ENCODE data around the gene GEN1.

GEN1 gene

DNA sequence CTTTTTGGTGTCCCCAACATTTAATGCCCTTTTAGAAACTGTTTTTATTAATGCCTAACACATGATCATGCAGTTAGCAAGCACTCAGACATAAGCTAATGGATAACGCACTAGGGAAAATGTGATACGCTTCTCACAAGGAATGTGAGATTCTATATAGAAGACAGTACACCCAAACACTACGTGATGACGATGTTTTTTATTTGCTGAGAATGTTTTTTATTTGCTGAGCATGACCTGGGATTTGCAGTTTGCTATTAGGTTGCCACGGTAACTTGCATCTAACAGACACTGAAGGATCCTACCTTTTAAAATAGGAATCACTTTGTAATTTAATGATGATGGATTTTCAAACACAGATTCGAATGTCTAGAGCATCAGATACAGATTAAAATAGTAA is 5.2 kb upstream of the GEN1 start:
- Histone ChIP-seq H4K91ac (ENCODE audit: low read length) (no peak overlapping the region), H3K4me2 (ENCODE audit: low read length, poor library complexity, severe bottlenecking) (no peak overlapping the region), H3K27me3 (ENCODE audit: control insufficient read depth in 1 of 2, insufficient read depth in 1 of 2, low read length in 2 of 2) (no peaks in the 10 kb centered on the region), H2BK15ac (ENCODE audit: low read depth, poor library complexity, severe bottlenecking) (no peak overlapping the region), H3K9ac (ENCODE audit: low read length) (no peak overlapping the region), H2BK120ac (ENCODE audit: low read depth, low read length) (no peak overlapping the region), H3K36me3 (ENCODE audit: control insufficient read depth in 1 of 2, insufficient read depth in 2 of 2, low read depth in 1 of 2, low read length in 2 of 2) (peaks cover 0 to 20% of the 10 kb centered on the region in 2 experiments), H4K8ac (ENCODE audit: low read length) (no peak overlapping the region), H2BK12ac (ENCODE audit: low read length in 2 of 2) (no peak overlapping the region), H3K14ac (ENCODE audit: low read length in 2 of 2) (no peak overlapping the region), H3K27ac (ENCODE audit: low read length, poor library complexity, severe bottlenecking) (no peak overlapping the region), H3K23ac (ENCODE audit: low read length in 2 of 2) (no peak overlapping the region), H3K18ac (ENCODE audit: low read depth in 1 of 2, low read length in 2 of 2) (no peak overlapping the region), H2BK5ac (ENCODE audit: low read depth, low read length, poor library complexity, severe bottlenecking) (no peak overlapping the region), H2AK5ac (ENCODE audit: low read length, severe bottlenecking) (no peak overlapping the region), H3K9me3 (ENCODE audit: control insufficient read depth, low read length) (no peaks in the 10 kb centered on the region), H3K79me1 (replicated peaks; ENCODE audit: low read length, poor library complexity, severe bottlenecking) (peaks cover 15% of the 10 kb centered on the region), H3K4me1 (ENCODE audit: control insufficient read depth, insufficient read depth, low read depth, low read length) (peaks cover 3% of the 10 kb centered on the region), H3K4ac (ENCODE audit: low read depth in 1 of 2, low read length in 2 of 2) (no peak overlapping the region), H2AFZ (ENCODE audit: low read depth, low read length) (no peak overlapping the region), H3K4me3 (ENCODE audit: insufficient read depth in 1 of 2, low read depth in 1 of 2, low read length in 2 of 2) (no peak overlapping the region)
- WGBS: 97% methylated on average over 4 of the region's 6 CpGs
- DNase-seq: no peak

DNA sequence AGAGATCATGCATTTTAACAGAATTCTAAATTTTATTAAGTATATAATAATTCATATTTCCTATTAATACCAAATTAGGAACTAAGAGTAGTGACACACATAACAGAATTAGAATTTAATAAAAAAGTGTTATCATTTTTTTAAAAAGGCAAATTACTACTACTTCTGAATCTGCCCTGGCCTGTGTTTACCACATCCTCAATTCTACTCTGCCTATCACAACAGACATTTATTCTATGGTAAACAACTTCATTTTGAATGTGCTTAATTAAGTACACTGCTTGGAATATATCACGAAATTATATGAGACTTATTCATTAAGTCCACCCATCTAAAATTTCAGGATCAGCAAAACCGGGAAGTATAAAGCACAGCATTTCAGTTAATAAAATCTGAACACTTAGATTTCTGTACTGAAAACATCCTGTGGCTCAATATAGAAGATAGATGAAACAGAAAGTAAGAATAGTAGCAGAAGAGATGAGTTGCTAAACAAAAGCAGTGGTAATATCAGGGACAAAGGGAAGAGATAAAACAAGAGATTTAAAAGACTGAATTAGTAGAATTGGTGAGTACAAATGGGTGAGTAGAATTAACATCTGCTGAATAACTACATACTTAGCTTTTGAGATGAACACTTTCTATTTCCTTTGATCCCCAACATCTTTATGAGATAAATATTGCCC is 4.0 kb upstream of the GEN1 start:
- Histone ChIP-seq H3K14ac (ENCODE audit: low read length in 2 of 2) (no peak overlapping the region), H3K27ac (ENCODE audit: low read length, poor library complexity, severe bottlenecking) (no peak overlapping the region), H4K91ac (ENCODE audit: low read length) (no peak overlapping the region), H3K18ac (ENCODE audit: low read depth in 1 of 2, low read length in 2 of 2) (no peak overlapping the region), H3K27me3 (ENCODE audit: control insufficient read depth in 1 of 2, insufficient read depth in 1 of 2, low read length in 2 of 2) (no peaks in the 10 kb centered on the region), H2BK120ac (ENCODE audit: low read depth, low read length) (no peak overlapping the region), H2AK5ac (ENCODE audit: low read length, severe bottlenecking) (no peak overlapping the region), H3K9ac (ENCODE audit: low read length) (peak overlapping the region; percentile 52), H3K23ac (ENCODE audit: low read length in 2 of 2) (no peak overlapping the region), H2BK15ac (ENCODE audit: low read depth, poor library complexity, severe bottlenecking) (no peak overlapping the region), H3K79me1 (replicated peaks; ENCODE audit: low read length, poor library complexity, severe bottlenecking) (peaks cover 12% of the 10 kb centered on the region), H3K4me1 (ENCODE audit: control insufficient read depth, insufficient read depth, low read depth, low read length) (peaks cover 3% of the 10 kb centered on the region), H3K4ac (ENCODE audit: low read depth in 1 of 2, low read length in 2 of 2) (no peak overlapping the region), H3K36me3 (ENCODE audit: control insufficient read depth in 1 of 2, insufficient read depth in 2 of 2, low read depth in 1 of 2, low read length in 2 of 2) (peaks cover 0 to 9% of the 10 kb centered on the region in 2 experiments), H3K4me2 (ENCODE audit: low read length, poor library complexity, severe bottlenecking) (no peak overlapping the region), H2BK12ac (ENCODE audit: low read length in 2 of 2) (no peak overlapping the region), H3K9me3 (ENCODE audit: control insufficient read depth, low read length) (no peaks in the 10 kb centered on the region), H4K8ac (ENCODE audit: low read length) (no peak overlapping the region), H2AFZ (ENCODE audit: low read depth, low read length) (no peak overlapping the region), H2BK5ac (ENCODE audit: low read depth, low read length, poor library complexity, severe bottlenecking) (no peak overlapping the region), H3K4me3 (ENCODE audit: insufficient read depth in 1 of 2, low read depth in 1 of 2, low read length in 2 of 2) (no peak overlapping the region)
- no peak for DNase-seq
- whole genome bisulfite sequencing: 83% methylated on average over 2 of the region's 2 CpGs

DNA sequence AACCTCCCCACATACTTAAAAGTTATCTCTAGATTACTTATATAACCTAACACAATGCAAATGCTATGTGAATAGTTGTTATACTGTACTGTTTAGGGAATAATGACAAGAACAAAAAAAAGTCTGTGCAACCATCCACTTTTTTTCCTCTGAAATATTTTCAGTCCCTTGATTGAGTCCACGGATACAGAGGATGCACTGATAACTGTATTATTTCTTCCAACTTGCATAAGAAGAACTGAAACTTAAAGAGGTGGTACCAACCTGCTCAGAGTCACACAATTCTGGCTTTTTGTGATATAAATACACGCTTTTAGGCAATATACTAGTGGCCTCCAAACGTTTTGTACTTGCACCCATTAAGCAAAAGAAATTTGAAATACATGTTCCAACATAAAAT is 1.7 kb upstream of the GEN1 start:
- Histone ChIP-seq H3K79me1 (replicated peaks; ENCODE audit: low read length, poor library complexity, severe bottlenecking) (peaks cover 6% of the 10 kb centered on the region), H3K4me1 (ENCODE audit: control insufficient read depth, insufficient read depth, low read depth, low read length) (peaks cover 3% of the 10 kb centered on the region), H4K91ac (ENCODE audit: low read length) (no peak overlapping the region), H2AK5ac (ENCODE audit: low read length, severe bottlenecking) (no peak overlapping the region), H3K18ac (ENCODE audit: low read depth in 1 of 2, low read length in 2 of 2) (no peak overlapping the region), H2BK5ac (ENCODE audit: low read depth, low read length, poor library complexity, severe bottlenecking) (no peak overlapping the region), H2AFZ (ENCODE audit: low read depth, low read length) (no peak overlapping the region), H2BK120ac (ENCODE audit: low read depth, low read length) (no peak overlapping the region), H3K27me3 (ENCODE audit: control insufficient read depth in 1 of 2, insufficient read depth in 1 of 2, low read length in 2 of 2) (no peaks in the 10 kb centered on the region), H3K4me3 (ENCODE audit: insufficient read depth in 1 of 2, low read depth in 1 of 2, low read length in 2 of 2) (peak overlapping the region in 1 of 2 experiments; percentile 95), H2BK15ac (ENCODE audit: low read depth, poor library complexity, severe bottlenecking) (no peak overlapping the region), H3K36me3 (ENCODE audit: control insufficient read depth in 1 of 2, insufficient read depth in 2 of 2, low read depth in 1 of 2, low read length in 2 of 2) (no peaks in the 10 kb centered on the region), H2BK12ac (ENCODE audit: low read length in 2 of 2) (no peak overlapping the region), H3K9ac (ENCODE audit: low read length) (peak overlapping the region; percentile 95), H3K4ac (ENCODE audit: low read depth in 1 of 2, low read length in 2 of 2) (no peak overlapping the region), H3K4me2 (ENCODE audit: low read length, poor library complexity, severe bottlenecking) (peak overlapping the region; percentile 96), H4K8ac (ENCODE audit: low read length) (no peak overlapping the region), H3K14ac (ENCODE audit: low read length in 2 of 2) (no peak overlapping the region), H3K9me3 (ENCODE audit: control insufficient read depth, low read length) (no peaks in the 10 kb centered on the region), H3K27ac (ENCODE audit: low read length, poor library complexity, severe bottlenecking) (no peak overlapping the region), H3K23ac (ENCODE audit: low read length in 2 of 2) (no peak overlapping the region)
- no peak for DNase-seq
- WGBS: 81% methylated on average over 2 of the region's 3 CpGs

DNA sequence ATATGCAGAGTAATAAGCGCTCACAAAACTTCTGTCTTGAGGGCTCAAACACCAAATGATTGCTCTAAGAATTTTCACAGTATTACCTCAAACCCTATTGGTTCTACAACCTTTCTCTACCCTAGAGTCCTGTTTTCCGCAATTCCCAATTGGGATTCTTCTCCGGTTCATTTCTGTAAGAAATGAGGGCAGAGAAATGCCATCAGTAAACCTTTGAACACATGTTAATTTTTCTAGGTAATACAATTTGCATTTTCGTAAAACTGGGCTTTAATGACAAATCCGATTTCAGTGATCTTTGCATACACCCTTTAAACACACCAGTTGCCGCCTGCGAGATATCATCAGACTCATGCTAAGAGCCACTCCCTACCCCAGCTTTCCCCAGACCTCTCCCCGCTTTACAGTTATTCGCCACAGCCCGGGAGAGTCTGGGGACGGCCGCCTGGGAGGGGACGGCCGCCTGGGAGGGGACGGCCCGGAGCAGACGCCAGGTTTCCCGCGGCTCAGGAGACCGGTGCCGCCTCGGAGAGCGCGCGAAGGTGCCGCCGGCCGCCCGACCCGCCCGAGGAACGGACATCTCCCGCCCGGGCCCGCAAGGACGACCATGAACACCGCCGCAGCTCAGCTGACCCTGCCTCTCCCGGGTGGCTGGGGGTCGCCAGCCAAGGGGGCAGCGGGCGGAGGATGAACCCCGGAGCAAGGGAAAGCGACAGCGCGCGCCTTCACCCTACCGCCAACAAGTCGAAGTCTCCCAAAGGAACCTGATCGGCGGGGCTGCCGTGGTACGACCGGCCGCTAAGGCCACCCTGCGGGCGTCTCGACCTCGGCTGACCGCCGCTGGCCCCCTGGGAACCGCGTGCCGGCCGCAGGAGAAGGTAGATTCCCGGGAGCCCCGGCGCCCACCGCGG is 791 bp upstream of the GEN1 start:
- peak overlapping the region; percentile 85 for H2BK120ac ChIP-seq (ENCODE audit: low read depth, low read length)
- peak overlapping the region; percentile 95 for H3K9ac ChIP-seq (ENCODE audit: low read length)
- no peak overlapping the region for H2AK5ac ChIP-seq (ENCODE audit: low read length, severe bottlenecking)
- peak overlapping the region; percentile 89 to 96 for H3K18ac ChIP-seq (ENCODE audit: low read depth in 1 of 2, low read length in 2 of 2)
- peak overlapping the region; percentile 67 for H3K27ac ChIP-seq (ENCODE audit: low read length, poor library complexity, severe bottlenecking)
- H2BK15ac ChIP-seq (ENCODE audit: low read depth, poor library complexity, severe bottlenecking): peak overlapping the region; percentile 83
- peak overlapping the region in 1 of 2 experiments; percentile 77 for H2BK12ac ChIP-seq (ENCODE audit: low read length in 2 of 2)
- peak overlapping the region; percentile 70 for H2BK5ac ChIP-seq (ENCODE audit: low read depth, low read length, poor library complexity, severe bottlenecking)
- peak overlapping the region; percentile 95 to 100 for H3K4me3 ChIP-seq (ENCODE audit: insufficient read depth in 1 of 2, low read depth in 1 of 2, low read length in 2 of 2)
- no peaks in the 10 kb centered on the region for H3K9me3 ChIP-seq (ENCODE audit: control insufficient read depth, low read length)
- peak; percentile 56 for DNase-seq
- H3K79me1 ChIP-seq (replicated peaks; ENCODE audit: low read length, poor library complexity, severe bottlenecking): peaks cover 3% of the 10 kb centered on the region
- peak overlapping the region; percentile 98 for H4K91ac ChIP-seq (ENCODE audit: low read length)
- peak overlapping the region; percentile 91 for H4K8ac ChIP-seq (ENCODE audit: low read length)
- H3K36me3 ChIP-seq (ENCODE audit: control insufficient read depth in 1 of 2, insufficient read depth in 2 of 2, low read depth in 1 of 2, low read length in 2 of 2): no peaks in the 10 kb centered on the region
- H3K4me1 ChIP-seq (ENCODE audit: control insufficient read depth, insufficient read depth, low read depth, low read length): peaks cover 3% of the 10 kb centered on the region
- WGBS: under 1% methylated on average over 67 of the region's 70 CpGs
- H3K23ac ChIP-seq (ENCODE audit: low read length in 2 of 2): peak overlapping the region; percentile 97 to 98
- peak overlapping the region; percentile 74 to 92 for H3K14ac ChIP-seq (ENCODE audit: low read length in 2 of 2)
- H3K4ac ChIP-seq (ENCODE audit: low read depth in 1 of 2, low read length in 2 of 2): peak overlapping the region; percentile 91 to 100
- no peaks in the 10 kb centered on the region for H3K27me3 ChIP-seq (ENCODE audit: control insufficient read depth in 1 of 2, insufficient read depth in 1 of 2, low read length in 2 of 2)
- H2AFZ ChIP-seq (ENCODE audit: low read depth, low read length): peak overlapping the region; percentile 95
- H3K4me2 ChIP-seq (ENCODE audit: low read length, poor library complexity, severe bottlenecking): peak overlapping the region; percentile 96

Measured in mesenchymal stem cell (in vitro differentiated cells and primary cell).